Measurements from ENCODE around the gene RIBC2.
"Not testable (repeated sequence)": the region's sequence is repeated elsewhere in the genome, so short reads cannot be mapped to it uniquely, and the experiment has no call there.

Gene RIBC2

DNA sequence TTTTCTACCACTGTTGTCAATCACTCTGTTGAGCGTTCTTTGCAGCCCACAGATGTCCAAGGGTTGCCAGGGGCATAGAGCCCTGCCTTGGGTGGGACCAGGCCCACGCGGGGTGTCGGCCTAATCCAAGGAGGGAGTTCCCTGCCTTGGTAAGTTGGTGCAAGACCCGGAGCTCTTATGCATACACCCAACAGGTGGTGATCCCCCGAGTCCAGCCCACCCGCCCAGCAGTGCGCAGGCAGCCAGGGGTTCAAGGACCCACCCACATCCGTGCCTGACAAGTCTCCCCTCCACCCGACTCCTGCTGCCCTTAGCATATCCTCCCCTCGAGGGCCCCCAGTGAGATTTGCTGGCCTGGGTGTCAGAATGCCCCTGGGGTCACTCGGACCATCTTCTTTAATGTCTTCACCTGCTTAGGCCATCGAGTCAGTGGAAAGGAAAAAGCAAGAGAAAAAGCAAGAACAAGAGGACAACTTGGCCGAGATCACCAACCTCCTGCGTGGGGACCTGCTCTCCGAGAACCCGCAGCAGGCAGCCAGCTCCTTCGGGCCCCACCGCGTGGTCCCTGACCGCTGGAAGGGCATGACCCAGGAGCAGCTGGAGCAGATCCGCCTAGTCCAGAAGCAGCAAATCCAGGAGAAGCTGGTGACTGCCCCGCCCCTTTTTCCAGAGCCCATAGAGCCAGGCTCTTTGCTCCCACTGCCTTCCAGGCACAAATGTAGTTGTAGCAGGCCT is 12.2 kb downstream of the RIBC2 start:
- DNase-seq, result no peak

- no peak for DNase-seq
Observed at GRCh38 chr22:45426387-45426786, 12.9 kb downstream of the RIBC2 start.

GRCh38 chr22:45427114-45427513 is 13.6 kb downstream of the RIBC2 start:
- no peak for DNase-seq

DNA sequence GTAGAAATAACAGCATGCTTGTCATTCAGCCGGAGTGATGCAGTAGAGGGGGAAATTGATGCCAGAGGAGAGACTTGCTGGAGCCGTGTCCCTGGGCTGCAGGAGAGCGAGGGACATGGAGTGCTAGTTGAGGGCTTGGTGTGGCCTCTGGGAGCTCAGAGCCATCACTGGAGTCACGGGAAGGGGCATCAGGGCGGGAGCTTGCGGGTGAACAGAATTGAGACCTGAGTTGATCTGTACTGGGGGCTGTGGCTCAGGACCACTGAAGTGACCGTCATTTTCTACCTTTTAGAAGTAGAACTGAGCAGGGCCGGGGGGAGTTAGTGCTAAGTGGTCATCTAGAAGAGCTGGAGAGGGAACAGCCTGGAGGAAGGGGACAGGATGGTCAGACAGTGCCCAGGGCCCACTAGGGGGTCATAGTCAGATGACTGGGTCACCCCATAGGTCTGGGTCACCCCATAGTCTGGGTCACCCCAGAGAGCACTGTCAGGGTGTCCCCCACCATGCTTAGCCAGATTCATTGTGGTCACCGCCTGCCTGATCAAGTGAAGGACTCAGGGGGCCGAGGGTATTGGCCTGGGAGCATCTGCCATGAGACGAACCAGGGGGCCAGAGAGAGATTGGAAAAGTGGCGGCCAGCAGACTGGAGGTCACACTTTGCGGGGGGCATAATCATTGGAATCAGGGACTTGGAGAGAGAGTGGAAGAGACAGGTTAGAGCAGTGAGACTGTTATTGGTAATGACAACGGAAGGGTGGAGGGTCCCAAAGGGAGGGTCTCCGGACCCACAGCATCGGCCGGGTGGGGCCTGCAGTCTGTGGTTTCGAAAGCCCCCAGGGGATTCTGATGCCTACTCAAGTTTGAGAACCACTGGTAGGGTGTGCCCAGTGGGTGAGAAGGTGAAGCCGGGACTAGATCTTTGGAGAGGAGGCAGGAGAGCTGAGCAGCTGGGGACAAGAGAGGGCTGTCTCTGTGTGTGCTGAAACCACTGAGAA is 15.2 kb downstream of the RIBC2 start:
- no peak for DNase-seq

DNA sequence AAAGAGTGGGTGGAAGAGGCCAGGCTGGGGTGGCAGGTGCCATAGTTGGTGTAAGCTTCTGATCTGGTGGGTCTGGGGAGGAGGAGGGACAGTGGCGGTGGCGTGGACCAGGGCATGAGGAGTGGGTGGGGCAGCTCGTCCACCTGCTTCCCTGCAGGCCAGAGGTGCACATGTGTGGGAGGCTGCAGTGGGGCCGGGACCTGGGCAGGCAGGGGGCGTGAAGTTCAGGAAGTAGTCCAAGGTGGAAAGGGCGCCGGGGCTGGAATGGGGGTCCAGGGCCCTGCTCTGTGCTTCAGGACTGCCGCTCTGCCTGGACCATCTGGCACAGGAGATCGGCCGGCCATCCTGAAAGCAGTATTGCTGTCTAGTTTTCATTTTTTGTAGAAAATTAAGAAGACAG is 15.9 kb downstream of the RIBC2 start:
- no peak for DNase-seq

DNA sequence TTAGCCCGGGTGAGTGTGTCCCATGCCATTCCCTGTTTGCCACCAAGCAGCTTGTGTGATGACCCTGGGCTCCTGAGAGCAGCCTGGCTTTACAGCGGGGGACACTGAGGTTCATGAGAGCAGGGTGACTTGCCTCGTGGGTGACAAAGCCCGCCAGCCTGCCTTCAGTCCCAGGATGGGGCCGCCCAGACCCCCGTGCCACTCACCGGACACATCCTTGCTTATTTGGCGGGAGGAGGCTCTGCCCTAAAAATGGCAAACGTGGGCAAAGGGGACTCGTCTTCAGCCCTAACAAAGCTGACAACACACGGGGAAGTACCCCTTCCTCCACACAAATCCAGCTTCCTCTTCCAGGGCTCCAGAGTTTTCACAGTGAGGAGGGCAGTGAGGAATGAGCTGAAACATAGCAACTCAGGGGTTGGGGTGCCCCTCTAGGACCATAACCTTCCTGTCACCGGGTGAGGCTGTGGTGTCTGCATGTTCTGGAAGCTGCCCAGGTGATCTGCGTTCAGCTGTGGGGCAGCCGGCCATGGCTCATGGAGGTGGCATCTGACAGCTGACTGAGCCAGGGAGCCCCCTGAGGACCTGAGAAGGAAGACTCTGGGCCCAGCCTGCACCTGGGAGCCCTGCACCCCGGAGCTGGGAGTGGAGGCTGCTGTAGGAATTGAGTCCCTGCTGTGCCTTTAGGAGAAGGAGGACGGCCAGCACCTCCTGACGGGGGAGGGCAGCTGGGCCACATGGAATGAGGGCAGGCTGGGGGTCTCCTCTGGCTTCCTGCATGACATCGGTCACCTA is 16.7 kb downstream of the RIBC2 start:
- DNase-seq, result no peak

- no peak for DNase-seq
Observed at GRCh38 chr22:45430871-45431270, 17.4 kb downstream of the RIBC2 start.

GRCh38 chr22:45434981-45435380 is 21.5 kb downstream of the RIBC2 start:
- DNase-seq, result no peak

DNA sequence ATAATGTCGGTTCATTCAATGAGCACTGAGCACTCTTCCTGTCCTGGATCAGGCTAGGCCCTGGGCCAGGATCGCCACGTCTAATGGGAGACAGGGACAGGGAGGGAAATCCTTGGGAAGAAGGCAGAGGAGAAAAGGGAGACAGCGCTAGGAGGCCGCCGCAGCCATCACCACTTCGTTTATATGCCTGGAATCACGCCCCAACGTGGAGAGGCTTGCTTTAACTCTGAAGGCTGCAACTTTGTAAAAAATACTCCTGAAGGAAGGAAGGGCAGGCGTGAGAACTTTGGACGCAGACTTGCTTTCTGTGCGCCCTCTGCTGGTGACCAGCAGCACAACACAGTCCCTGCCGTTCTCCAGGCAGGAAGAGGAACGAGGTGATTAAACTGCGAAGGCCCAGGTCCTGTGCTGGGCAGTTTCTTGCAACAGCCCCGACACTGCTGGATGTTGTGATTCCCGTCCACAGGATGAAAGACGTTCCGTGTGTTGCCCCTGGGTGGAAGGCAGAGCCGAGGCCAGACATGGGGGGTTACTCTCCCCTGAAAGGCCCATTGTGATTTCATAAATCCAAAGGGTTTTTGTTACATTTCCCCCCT is 22.1 kb downstream of the RIBC2 start:
- DNase-seq, result peak; percentile 71

GRCh38 chr22:45436871-45437517 is 23.5 kb downstream of the RIBC2 start:
- DNase-seq, result not testable (repeated sequence)

GRCh38 chr22:45438336-45438735 is 24.8 kb downstream of the RIBC2 start:
- DNase-seq, result no peak

DNA sequence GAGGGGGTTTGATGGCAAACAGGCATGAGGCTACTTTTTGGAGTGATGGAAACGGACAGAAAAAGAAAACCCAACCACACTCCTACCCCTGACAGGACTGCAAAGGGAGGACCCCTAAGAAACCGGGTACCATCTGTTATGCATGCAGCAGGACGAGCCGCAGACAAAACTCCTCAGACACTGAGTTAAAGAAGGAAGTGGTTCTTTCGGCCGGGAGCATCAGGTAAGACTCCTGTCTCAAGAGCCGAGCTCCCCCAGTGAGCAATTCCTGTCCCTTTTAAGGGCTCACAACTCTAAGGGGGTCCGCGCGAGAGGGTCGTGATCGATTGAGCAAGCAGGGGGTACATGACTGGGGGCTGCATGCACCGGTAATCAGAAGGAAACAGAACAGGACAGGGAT is 27.2 kb downstream of the RIBC2 start:
- DNase-seq, result not testable (repeated sequence)

DNA sequence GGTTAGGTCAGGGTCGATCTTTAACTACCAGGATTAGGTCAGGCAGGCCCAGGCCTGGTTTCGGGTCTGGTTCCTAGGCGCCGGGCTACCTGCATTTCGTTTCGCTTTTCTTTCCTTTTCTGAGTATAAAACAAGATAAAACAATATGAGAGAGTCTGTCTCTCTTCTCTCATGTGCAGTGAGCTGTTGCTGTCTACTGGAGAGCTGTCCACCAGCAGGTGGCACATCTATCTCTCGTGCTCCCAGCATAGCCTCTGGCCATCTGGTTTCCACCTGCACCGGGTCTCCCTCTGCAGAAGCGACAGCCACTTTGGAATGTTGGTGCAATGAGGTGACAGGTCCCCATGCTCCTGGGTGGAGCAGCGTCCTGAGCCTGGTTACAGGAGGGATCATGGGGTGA is 27.6 kb downstream of the RIBC2 start:
- DNase-seq, result no peak

GRCh38 chr22:45442116-45442515 is 28.6 kb downstream of the RIBC2 start:
- no peak for DNase-seq

GRCh38 chr22:45444168-45444567 is 30.7 kb downstream of the RIBC2 start:
- DNase-seq, result no peak

GRCh38 chr22:45445031-45445710 is 31.7 kb downstream of the RIBC2 start:
- DNase-seq, result no peak

DNA sequence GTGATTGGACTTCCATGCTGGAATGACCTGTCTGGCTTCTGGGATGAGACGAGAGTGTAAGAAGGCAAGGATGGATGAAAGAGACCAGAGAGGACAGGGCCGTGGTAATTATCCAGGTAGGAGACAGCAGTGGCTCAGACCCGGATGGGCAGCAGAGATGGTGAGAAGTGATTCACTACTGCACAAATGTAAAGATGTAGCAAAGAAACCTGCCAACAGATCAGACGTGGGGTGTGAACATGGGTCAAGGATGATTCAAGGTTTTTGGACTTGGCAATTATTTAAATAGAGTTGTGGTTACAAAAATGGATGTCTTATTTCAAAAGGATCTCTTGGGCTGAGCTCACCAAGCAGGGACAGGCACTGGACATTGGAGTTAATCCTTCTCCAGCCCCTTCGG is 32.7 kb downstream of the RIBC2 start:
- DNase-seq, result no peak

DNA sequence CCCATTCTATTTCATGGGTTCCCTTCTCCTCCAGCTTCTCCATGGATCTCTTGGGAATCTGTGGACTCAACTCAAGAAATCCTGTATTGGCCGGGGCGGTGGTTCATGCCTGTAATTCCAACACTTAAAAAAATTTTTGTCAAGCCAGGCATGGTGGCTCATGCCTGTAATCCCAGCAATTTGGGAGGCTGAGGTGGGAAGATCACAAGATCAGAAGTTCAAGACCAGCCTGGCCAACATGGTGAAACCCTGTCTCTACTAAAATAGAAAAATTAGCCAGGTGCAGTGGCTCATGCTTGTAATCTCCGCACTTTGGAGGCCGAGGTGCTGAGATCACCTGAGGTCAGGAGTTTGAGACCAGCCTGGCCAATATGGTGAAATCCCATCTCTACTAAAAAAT is 34.1 kb downstream of the RIBC2 start:
- not testable (repeated sequence) for DNase-seq

- DNase-seq, result no peak
Observed at GRCh38 chr22:45448431-45448830, 34.9 kb downstream of the RIBC2 start.

DNA sequence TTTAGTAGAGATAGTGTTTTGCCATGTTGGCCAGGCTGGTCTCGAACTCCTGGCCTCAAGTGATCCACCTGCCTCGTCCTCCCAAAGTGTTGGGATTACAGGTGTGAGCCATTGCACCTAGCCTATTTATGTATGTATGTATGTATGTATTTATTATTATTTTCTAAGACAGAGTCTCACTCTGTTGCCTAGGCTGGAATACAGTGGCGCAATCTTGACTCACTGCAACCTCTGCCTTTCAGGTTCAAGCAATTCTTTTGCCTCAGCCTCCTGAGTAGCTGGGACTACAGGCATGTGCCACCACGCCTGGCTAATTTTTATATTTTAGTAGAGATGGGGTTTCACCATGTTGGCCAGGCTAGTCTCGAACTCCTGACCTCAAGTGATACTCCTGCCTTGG is 35.9 kb downstream of the RIBC2 start:
- not testable (repeated sequence) for DNase-seq

GRCh38 chr22:45450101-45450785 is 36.8 kb downstream of the RIBC2 start:
- no peak for DNase-seq

Measured in GF-D8 (cell line).